GM12892 (cell line): ENCODE measurements around the gene TGIF1.

Source experiments
- POLR2A ChIP-seq: IDR thresholded peaks from 2 replicates; pipeline ENCODE4 v1.6.1; 2011; ENCODE audit warnings: low read depth, low read length, control low read depth
- POLR2AphosphoS5 ChIP-seq: IDR thresholded peaks from 2 replicates; pipeline ENCODE4 v1.6.1; 2011; ENCODE audit warnings: low read depth, low read length, control low read depth

DNA sequence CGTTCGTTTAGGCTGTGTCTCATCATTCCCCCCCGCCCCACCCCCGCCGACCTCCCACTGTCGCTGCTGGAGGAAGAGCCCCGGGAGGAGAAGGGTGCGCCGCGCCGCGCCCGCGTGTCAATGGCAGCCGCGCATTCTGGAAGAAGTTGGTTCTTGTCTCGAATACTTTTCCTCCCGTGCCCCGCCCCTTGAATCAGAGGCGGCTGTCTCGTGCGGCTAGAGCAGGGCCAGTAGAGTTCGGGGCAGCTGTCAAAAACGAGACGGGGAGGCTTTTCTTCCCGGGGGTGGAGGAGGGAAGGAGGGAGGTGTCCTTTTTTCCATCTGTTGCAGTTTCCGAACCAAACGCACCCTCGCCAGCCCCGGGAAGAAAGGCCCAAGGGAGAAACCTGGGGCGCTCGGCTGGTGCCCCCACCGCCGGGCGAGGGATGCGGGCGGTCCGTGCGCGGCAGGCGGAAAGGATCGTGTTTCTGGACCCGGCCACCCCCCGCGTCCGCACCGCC, 410 bp upstream of the TGIF1 start:
- TF ChIP-seq POLR2AphosphoS5 (no peak), POLR2A (no peak)
